GM12878 (cell line): Measurements from ENCODE around the gene FBLN7. TPM values are rescaled to one million over a fixed set of nuclear protein-coding genes. Genes with fewer than 3 reads are reported as not detected.
A peak's percentile ranks its signal among the peaks of the same experiment; 100 is the strongest.

ENCODE experiments used
- ATAC-seq: fragments of 200-7000 bp; cut with Tn5 transposase; 3 replicates; pipeline ENCODE4 v1.9.1; 2020; ENCODE audit warnings: mild to moderate bottlenecking, moderate library complexity
- BruUV-seq: library from RNA; stranded (reverse); fragments of 400-500 nt; replicated peaks from 2 replicates; lab custom pipeline; 2021; lab: Mats Ljungman, UMichigan
- CTCF ChIA-PET: fragments of 300-600 bp; sonication (Branson Sonifier 250); formaldehyde crosslinking; extraction: SDS; loops from one replicate; lab custom pipeline; 2021; ENCODE audit warnings: inconsistent platforms; lab: Yijun Ruan, JAX
- POLR2A ChIA-PET: fragments of 350-600 bp; formaldehyde crosslinking; extraction: SDS; loops from one replicate; lab custom pipeline; 2021; ENCODE audit warnings: inconsistent platforms; lab: Charles Lee
- RAD21 ChIA-PET: fragments of 300-600 bp; sonication (Branson Sonifier 250); formaldehyde crosslinking; loops from one replicate; lab custom pipeline; 2023; ENCODE audit warnings: antibody characterized with exemption; ENCODE audit not compliant: unreplicated experiment; lab: Charles Lee
- SMC1A ChIA-PET: fragments of 300-600 bp; sonication (Branson Sonifier 250); formaldehyde crosslinking; loops from one replicate; lab custom pipeline; 2023; ENCODE audit not compliant: unreplicated experiment, uncharacterized antibody; lab: Charles Lee
- DNase-seq: peaks from one replicate; pipeline ENCODE4 v3.0.0-alpha.2; 2011; ENCODE audit warnings: low read depth, low spot score
- FAIRE-seq: peaks from 3 replicates; lab custom pipeline; 2011; peaks lifted over from hg19 to GRCh38; lab: Jason Lieb, UNC
- H2AFZ ChIP-seq: 2 replicates; pipeline ENCODE4 v1.6.0; 2011; ENCODE audit warnings: low read depth, low read length, control low read depth; ENCODE audit not compliant: control insufficient read depth
- H3K27ac ChIP-seq: 2 replicates; pipeline ENCODE4 v1.5.1; 2011; ENCODE audit warnings: control low read depth; ENCODE audit not compliant: control insufficient read depth, insufficient read depth
- H3K27me3 ChIP-seq, 2 experiments: replicated peaks in 1 of 2; 2 replicates each; pipeline versions ENCODE4 v1.6.0 to v1.6.1; 2011; ENCODE audit warnings: low read length in 1 of 2; ENCODE audit not compliant: control insufficient read depth in 2 of 2, insufficient read depth in 2 of 2
- H3K36me3 ChIP-seq, 2 experiments: 2 replicates each; pipeline ENCODE4 v1.5.1; 2011; ENCODE audit warnings: low read length in 1 of 2; ENCODE audit not compliant: control insufficient read depth in 2 of 2, insufficient read depth in 2 of 2
- H3K4me1 ChIP-seq: 2 replicates; pipeline ENCODE4 v1.6.1; 2011; ENCODE audit warnings: mild to moderate bottlenecking, low read length, moderate library complexity, mixed read lengths; ENCODE audit not compliant: control insufficient read depth, insufficient read depth
- H3K4me2 ChIP-seq: 2 replicates; pipeline ENCODE4 v1.6.0; 2011; ENCODE audit warnings: control low read depth; ENCODE audit not compliant: control insufficient read depth, insufficient read depth
- H3K4me3 ChIP-seq: fragments of 200-600 bp; sonication (generic); 2 replicates; pipeline ENCODE4 v1.5.1; 2016
- H3K79me2 ChIP-seq: 2 replicates; pipeline ENCODE4 v1.6.0; 2011; ENCODE audit warnings: low read length; ENCODE audit not compliant: control insufficient read depth, insufficient read depth
- H3K9ac ChIP-seq: 2 replicates; pipeline ENCODE4 v1.8.0; 2011; ENCODE audit warnings: low read length, control low read depth, mixed read lengths; ENCODE audit not compliant: control insufficient read depth, insufficient read depth
- H3K9me3 ChIP-seq: replicated peaks from 3 replicates; pipeline ENCODE4 v1.5.1; 2011; ENCODE audit warnings: mild to moderate bottlenecking, low read length; ENCODE audit not compliant: control insufficient read depth, insufficient read depth
- H4K20me1 ChIP-seq: 2 replicates; pipeline ENCODE4 v1.6.0; 2011; ENCODE audit not compliant: control insufficient read depth, insufficient read depth
- CHD1 ChIP-seq: IDR thresholded peaks from 2 replicates; pipeline ENCODE4 v1.6.1; 2012; ENCODE audit warnings: low read depth, low read length, improper control_type of control experiment
- CHD2 ChIP-seq: IDR thresholded peaks from 2 replicates; pipeline ENCODE4 v1.6.1; 2011; ENCODE audit warnings: low read depth, low read length, improper control_type of control experiment, borderline replicate concordance
- CREB1 ChIP-seq: IDR thresholded peaks from 2 replicates; pipeline ENCODE4 v1.6.1; 2012; ENCODE audit warnings: low read depth, mild to moderate bottlenecking, inconsistent platforms
- E2F8 ChIP-seq: fragments of 450-650 bp; IDR thresholded peaks from 2 replicates; pipeline ENCODE4 v1.6.1; 2018; ENCODE audit warnings: mild to moderate bottlenecking, low read depth, moderate library complexity; ENCODE audit not compliant: partially characterized antibody
- NR2C1 ChIP-seq: fragments of 450-650 bp; IDR thresholded peaks from 2 replicates; pipeline ENCODE4 v1.6.1; 2017; ENCODE audit warnings: antibody characterized with exemption, mild to moderate bottlenecking, moderate library complexity
- SIX5 ChIP-seq: IDR thresholded peaks from 2 replicates; pipeline ENCODE4 v1.6.1; 2011; ENCODE audit warnings: mild to moderate bottlenecking, low read depth, low read length, moderate library complexity; ENCODE audit not compliant: severe bottlenecking
- YY1 ChIP-seq: IDR thresholded peaks from 2 replicates; pipeline ENCODE4 v1.6.1; 2011; ENCODE audit warnings: low read depth, mild to moderate bottlenecking, low read length
- in situ Hi-C: fragments of 300-500 bp; cut with MboI; formaldehyde crosslinking; loops from 9 replicates; pipeline ENCODE4 v1.14.3; 2018; ENCODE audit warnings: mixed read lengths
- intact Hi-C: fragments of 100-400 bp; cut with micrococcal nuclease; formaldehyde crosslinking; loops from one replicate; pipeline ENCODE4 v1.14.2; 2022; ENCODE audit not compliant: unreplicated experiment
- polyA plus RNA-seq, 11 experiments: library from polyadenylated mRNA; depleted of rRNA in 4 of 11; unstranded in 6 of 11; stranded (reverse) in 5 of 11; fragments of >200 nt; fragmentation: Nextera tagmentation in 4 of 11; fragmentation: Illumina TruSeq in 1 of 11; extraction: Ambion mirVana in 4 of 11; extraction: Trizol in 1 of 11; gene quantifications; 1 replicate in 1 of 11; 2 replicates in 10 of 11; pipeline versions ENCODE4 v1.2.1 to v1.2.3, GENCODE V29; 2011 to 2016; ENCODE audit warnings: inconsistent platforms in 2 of 11, missing spikeins in 2 of 11, low read depth in 1 of 11
- total RNA-seq, 4 experiments: library from RNA; depleted of rRNA in 3 of 4; stranded (reverse); fragments of >200 nt in 3 of 4; fragmentation: Illumina TruSeq in 1 of 4; extraction: Trizol in 1 of 4; gene quantifications; 2 replicates each; pipeline versions ENCODE4 v1.2.1 to v1.2.3, GENCODE V29; 2013 to 2021

Gene FBLN7
- total and polyA plus RNA-seq, 10 of the 15 experiments (the other 5 are each of a cell fraction or from before 2014, with no cell fraction given): 0.01 to 0.10 (median 0.01) TPM; not detected in 7

GRCh38 chr2:112229348-112229747, 91.2 kb downstream of the FBLN7 start:
- no peak overlapping the region for H3K27ac ChIP-seq
- ChIA-PET SMC1A (no interaction called here), RAD21 (no interaction called here), POLR2A (interaction anchor here (0.6 kb wide), 1 partner anchor 46 kb away, joined by 5 read pairs; no protein-coding TSS in a partner anchor), CTCF (no interaction called here)
- H3K9ac ChIP-seq: no peak overlapping the region
- in situ Hi-C loops (no loop called here), intact Hi-C loops (no loop called here)
- H3K9me3 ChIP-seq: no peaks in the 10 kb centered on the region
- H3K79me2 ChIP-seq: no peaks in the 10 kb centered on the region
- H4K20me1 ChIP-seq: no peaks in the 10 kb centered on the region
- no peaks in the 10 kb centered on the region for H3K27me3 ChIP-seq
- BruUV-seq: no TSS peak
- H3K36me3 ChIP-seq: peaks cover 0 to 9% of the 10 kb centered on the region in 2 experiments; a peak in 1 of 4 replicates
- H3K4me1 ChIP-seq: no peaks in the 10 kb centered on the region
- no peak overlapping the region for H2AFZ ChIP-seq
- H3K4me2 ChIP-seq: no peak overlapping the region
- H3K4me3 ChIP-seq: no peak overlapping the region
- peak; percentile 42 for ATAC-seq
- FAIRE-seq: no peak
- no peak for DNase-seq
- TF ChIP-seq YY1 (no peak), SIX5 (no peak), NR2C1 (no peak), CHD2 (no peak), E2F8 (no peak), CHD1 (no peak), CREB1 (no peak)
